ENCODE results near the gene RADX.

GRCh38 chrX:106612393-106612763 is 600 bp downstream of the RADX start:
- TF ChIP-seq CTCF (IDR thresholded peaks at IDR 0.05; ENCODE audit: low read length) (no peak), EZH2 (optimal IDR thresholded peaks at IDR 0.05; ENCODE audit: low read depth, low read length) (no peak)
